AG04450 (cell line): ENCODE measurements around the gene SKOR2. TPM values are rescaled to one million over a fixed set of nuclear protein-coding genes. Genes with fewer than 3 reads are reported as not detected.

Experiments
- CTCF ChIA-PET: fragments of 300-600, 350-600 bp; formaldehyde crosslinking; extraction: SDS; loops from one replicate; lab custom pipeline; 2022; ENCODE audit warnings: antibody characterized with exemption, inconsistent platforms; lab: Charles Lee
- POLR2A ChIA-PET: fragments of 350-600 bp; formaldehyde crosslinking; extraction: SDS; loops from one replicate; lab custom pipeline; 2021; ENCODE audit warnings: antibody characterized with exemption, inconsistent platforms; lab: Yijun Ruan, JAX
- DNase-seq: peaks from one replicate; pipeline ENCODE4 v3.0.0-alpha.2; 2011; ENCODE audit warnings: low read depth, low spot score
- H3K27ac ChIP-seq: one replicate; pipeline ENCODE4 v1.5.1; 2012; ENCODE audit warnings: low read depth, low read length, control low read depth
- H3K27me3 ChIP-seq: one replicate; pipeline ENCODE4 v1.6.0; 2012; ENCODE audit warnings: low read length; ENCODE audit not compliant: control insufficient read depth, insufficient read depth
- H3K4me3 ChIP-seq: 2 replicates; pipeline ENCODE4 v1.5.1; 2011; ENCODE audit warnings: mild to moderate bottlenecking, low read depth, low read length, control low read depth
- H3K9me3 ChIP-seq: 2 replicates; pipeline ENCODE4 v1.5.1; 2012; ENCODE audit warnings: low read length; ENCODE audit not compliant: control insufficient read depth, insufficient read depth
- polyA plus RNA-seq: library from polyadenylated mRNA; depleted of rRNA; stranded (reverse); fragments of >200 nt; gene quantifications from 2 replicates; pipeline ENCODE4 v1.2.3, GENCODE V29; 2011
- TF ChIP-seq, protein P1 (sequence below): IDR thresholded peaks from 2 replicates; pipeline ENCODE4 v1.5.1; 2011; ENCODE audit warnings: low read depth, low read length, control low read depth, inconsistent platforms

The SKOR2 gene
- polyA plus RNA-seq, 1 experiment: not detected

DNA sequence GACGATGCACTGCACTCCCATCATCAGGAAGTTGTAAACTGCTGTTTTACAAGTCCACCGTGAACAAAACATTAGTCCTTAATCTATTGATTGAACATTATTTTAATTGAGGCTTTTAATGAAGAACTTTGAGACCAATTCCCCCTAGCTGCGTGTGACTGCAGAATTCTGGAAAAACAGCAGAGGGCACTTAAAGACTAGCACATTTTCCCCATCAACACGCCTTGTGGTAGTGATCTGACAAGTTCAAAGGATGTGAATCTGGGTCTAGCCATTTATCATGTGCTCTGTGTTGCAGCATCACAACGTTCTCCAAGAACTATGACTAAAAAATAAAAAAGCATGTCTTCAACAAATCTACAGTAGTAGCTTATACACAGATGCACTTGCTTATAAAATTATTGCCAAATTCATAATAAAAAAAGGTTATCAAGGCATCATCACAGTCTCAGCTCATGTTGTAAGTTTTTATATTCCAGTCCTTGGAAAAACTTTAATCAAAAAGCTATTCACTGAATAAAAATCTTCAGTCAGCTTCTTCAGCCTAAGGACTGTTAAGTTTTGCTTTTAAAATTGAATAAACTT, 35.8 kb downstream of the SKOR2 start:
- TF ChIP-seq, protein P1, sequence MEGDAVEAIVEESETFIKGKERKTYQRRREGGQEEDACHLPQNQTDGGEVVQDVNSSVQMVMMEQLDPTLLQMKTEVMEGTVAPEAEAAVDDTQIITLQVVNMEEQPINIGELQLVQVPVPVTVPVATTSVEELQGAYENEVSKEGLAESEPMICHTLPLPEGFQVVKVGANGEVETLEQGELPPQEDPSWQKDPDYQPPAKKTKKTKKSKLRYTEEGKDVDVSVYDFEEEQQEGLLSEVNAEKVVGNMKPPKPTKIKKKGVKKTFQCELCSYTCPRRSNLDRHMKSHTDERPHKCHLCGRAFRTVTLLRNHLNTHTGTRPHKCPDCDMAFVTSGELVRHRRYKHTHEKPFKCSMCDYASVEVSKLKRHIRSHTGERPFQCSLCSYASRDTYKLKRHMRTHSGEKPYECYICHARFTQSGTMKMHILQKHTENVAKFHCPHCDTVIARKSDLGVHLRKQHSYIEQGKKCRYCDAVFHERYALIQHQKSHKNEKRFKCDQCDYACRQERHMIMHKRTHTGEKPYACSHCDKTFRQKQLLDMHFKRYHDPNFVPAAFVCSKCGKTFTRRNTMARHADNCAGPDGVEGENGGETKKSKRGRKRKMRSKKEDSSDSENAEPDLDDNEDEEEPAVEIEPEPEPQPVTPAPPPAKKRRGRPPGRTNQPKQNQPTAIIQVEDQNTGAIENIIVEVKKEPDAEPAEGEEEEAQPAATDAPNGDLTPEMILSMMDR: peak; percentile 48
- Histone ChIP-seq H3K4me3 (no peak overlapping the region), H3K9me3 (no peaks in the 10 kb centered on the region), H3K27ac (no peak overlapping the region), H3K27me3 (no peaks in the 10 kb centered on the region)
- peak; percentile 2 for DNase-seq
- POLR2A ChIA-PET: no interaction called here
- CTCF ChIA-PET: interaction anchor here (0.8 to 3.8 kb wide), 7 partner anchors 8 to 556 kb away, joined by 3 to 37 read pairs (median 4); no protein-coding TSS in a partner anchor

DNA sequence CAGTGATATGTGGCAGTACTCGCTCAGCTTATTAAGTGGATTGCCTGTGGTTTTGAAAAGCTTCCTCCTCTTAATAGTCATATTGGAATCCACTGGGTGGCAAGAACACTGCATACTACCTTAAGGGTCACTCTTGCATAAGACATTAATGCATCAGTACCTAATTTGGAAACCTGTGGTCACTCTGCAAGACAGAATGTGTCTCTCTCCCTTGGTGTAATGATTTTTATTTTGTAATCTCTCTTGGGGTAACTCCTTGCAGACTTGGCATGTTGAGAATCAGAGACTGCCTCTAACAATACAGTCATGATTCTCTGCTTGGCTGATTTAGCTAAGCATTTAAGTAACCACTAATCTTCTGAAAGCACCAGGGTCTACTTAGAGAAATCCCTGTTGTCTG, 42.3 kb downstream of the SKOR2 start:
- peaks cover 3% of the 10 kb centered on the region for H3K27me3 ChIP-seq
- CTCF ChIA-PET: interaction anchor here (0.5 to 2.7 kb wide), 2 partner anchors 109 to 356 kb away, joined by 5 to 14 read pairs; no protein-coding TSS in a partner anchor

DNA sequence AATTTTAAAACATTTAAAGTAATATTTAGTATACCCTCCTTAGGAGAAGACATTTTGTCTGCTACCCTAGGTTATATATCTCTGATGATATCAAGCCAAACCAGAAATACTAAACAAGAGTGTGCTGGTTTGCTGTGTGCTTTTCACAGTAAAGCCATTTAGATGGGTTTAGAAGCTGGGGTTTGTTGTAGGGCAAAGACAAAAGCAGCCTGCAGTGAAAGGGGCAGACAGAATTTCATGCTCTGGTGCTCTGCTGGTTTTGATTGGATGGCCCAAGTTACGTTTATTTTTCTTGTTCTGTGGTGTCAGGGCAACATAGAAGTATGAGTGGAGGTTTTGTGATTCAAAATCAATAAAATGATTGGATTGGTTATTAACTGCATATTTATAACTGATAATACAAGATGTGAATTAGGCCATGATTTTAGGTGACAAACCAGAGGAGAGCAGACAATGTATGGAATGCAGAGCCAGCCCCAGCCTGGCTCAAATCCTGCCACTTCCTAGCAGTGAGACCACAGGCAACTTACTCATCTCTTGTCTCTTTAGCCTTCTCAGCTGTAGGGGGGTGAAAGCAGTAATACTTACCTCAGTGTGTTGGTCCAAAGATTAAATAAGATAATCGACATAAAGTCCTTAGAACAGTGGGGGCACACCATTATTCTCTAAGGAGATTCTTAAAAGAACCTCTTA, 44.4 kb downstream of the SKOR2 start:
- CTCF ChIA-PET: interaction anchor here (0.7 to 1.3 kb wide), 2 partner anchors 27 to 548 kb away, joined by 3 read pairs; no protein-coding TSS in a partner anchor
- POLR2A ChIA-PET: no interaction called here
- DNase-seq: no peak

More for the DNA sequence above, 42.3 kb downstream of the SKOR2 start:
- H3K4me3 ChIP-seq: no peak overlapping the region
- no peaks in the 10 kb centered on the region for H3K9me3 ChIP-seq
- POLR2A ChIA-PET: no interaction called here
- TF ChIP-seq, protein P1: no peak
- no peak overlapping the region for H3K27ac ChIP-seq
- no peak for DNase-seq

DNA sequence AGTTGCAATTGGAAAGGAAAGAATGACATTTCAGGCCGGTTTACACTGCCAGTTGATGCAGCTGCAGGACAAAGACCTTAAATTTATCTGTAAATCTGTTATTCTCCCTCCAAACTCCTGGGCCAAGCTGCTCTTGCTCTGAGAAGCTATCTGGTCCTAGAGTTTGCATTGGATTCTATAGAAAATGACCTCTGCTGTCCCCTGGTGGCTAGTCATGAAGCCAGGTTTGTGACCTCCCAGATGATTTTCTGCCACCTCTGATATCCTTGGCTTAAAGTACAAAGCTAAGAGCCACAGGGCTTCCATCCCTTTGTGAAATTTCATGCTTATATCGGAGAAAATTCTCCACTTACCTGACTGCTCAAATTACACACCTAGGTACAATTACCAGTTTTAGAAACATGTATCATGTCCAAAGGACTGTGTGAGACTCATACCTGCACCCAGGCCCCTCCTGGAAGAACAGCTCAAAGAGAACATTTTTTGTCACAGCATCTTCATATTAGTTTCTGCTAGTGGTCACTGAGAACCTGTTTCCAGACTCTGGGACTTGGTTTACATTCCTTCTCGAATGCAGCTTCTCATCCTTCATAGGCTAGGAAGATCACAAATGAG, 46.4 kb downstream of the SKOR2 start:
- no peaks in the 10 kb centered on the region for H3K9me3 ChIP-seq
- no peak overlapping the region for H3K27ac ChIP-seq
- ChIA-PET POLR2A (no interaction called here), CTCF (interaction anchor here (0.6 to 4.4 kb wide), 31 partner anchors 9 to 566 kb away, joined by 3 to 114 read pairs (median 5); no protein-coding TSS in a partner anchor)
- H3K4me3 ChIP-seq: no peak overlapping the region
- peak; percentile 3 for DNase-seq
- H3K27me3 ChIP-seq: peaks cover 3% of the 10 kb centered on the region
- TF ChIP-seq, protein P1: peak; percentile 93

More for the DNA sequence above, 44.4 kb downstream of the SKOR2 start:
- Histone ChIP-seq H3K9me3 (no peaks in the 10 kb centered on the region), H3K27ac (no peak overlapping the region), H3K27me3 (peaks cover 3% of the 10 kb centered on the region), H3K4me3 (no peak overlapping the region)
- TF ChIP-seq, protein P1: no peak
